HEK293 (cell line): ENCODE results near the gene APOL4.

Experiments
- CTCF ChIP-seq: fragments of 450-650 bp; formaldehyde crosslinking; IDR thresholded peaks from 2 replicates; pipeline ENCODE4 v1.5.1; 2016; ENCODE audit warnings: missing biosample characterization, missing genetic modification characterization
- ZNF18 ChIP-seq: fragments of 450-650 bp; formaldehyde crosslinking; IDR thresholded peaks from 2 replicates; pipeline ENCODE4 v1.5.1; 2016; ENCODE audit warnings: missing biosample characterization, missing genetic modification characterization

- TF ChIP-seq CTCF (tag by site-specific recombination) (no peak), ZNF18 (tag by site-specific recombination) (no peak)
Measured at GRCh38 chr22:36228944-36229343, 27.3 kb upstream of the APOL4 start.
